SK-N-SH (cell line): Measurements from ENCODE around the gene ACOXL. TPM values are rescaled to one million over a fixed set of nuclear protein-coding genes. Genes with fewer than 3 reads are reported as not detected.

Experiments
- CTCF ChIA-PET: fragments of 300-600, 350-600 bp; formaldehyde crosslinking; extraction: SDS; loops from one replicate; lab custom pipeline; 2021; lab: Yijun Ruan, JAX
- POLR2A ChIA-PET: fragments of 350-600 bp; sonication (Branson Sonifier 250); formaldehyde crosslinking; extraction: SDS; loops from one replicate; lab custom pipeline; 2020; ENCODE audit warnings: antibody characterized with exemption, inconsistent platforms; lab: Yijun Ruan, JAX
- DNase-seq: peaks from one replicate; pipeline ENCODE4 v3.0.0; 2012
- H2AFZ ChIP-seq: fragments of 200-600 bp; sonication (generic); 2 replicates; pipeline ENCODE4 v1.8.1; 2016; ENCODE audit warnings: antibody characterized with exemption, mild to moderate bottlenecking, low read depth
- H3F3A ChIP-seq: fragments of 200-600 bp; sonication (generic); replicated peaks from 2 replicates; pipeline ENCODE3; 2016; ENCODE audit warnings: antibody characterized with exemption, mild to moderate bottlenecking; ENCODE audit not compliant: insufficient read depth
- H3K27ac ChIP-seq, 2 experiments: fragments of 200-500 bp in 1 of 2; fragments of 200-600 bp in 1 of 2; sonication (Bioruptor generic) in 1 of 2; sonication (generic), shearing (Covaris generic) in 1 of 2; 2 replicates each; pipeline versions ENCODE4 v1.5.1 to v1.6.1; 2014 to 2016; ENCODE audit warnings: low read depth in 2 of 2, inconsistent platforms in 1 of 2, low read length in 1 of 2, mild to moderate bottlenecking in 1 of 2, mixed read lengths in 1 of 2
- H3K27me3 ChIP-seq: fragments of 200-600 bp; sonication (generic), shearing (Covaris generic); 2 replicates; pipeline ENCODE4 v1.6.1; 2016; ENCODE audit warnings: mixed run types; ENCODE audit not compliant: insufficient read depth
- H3K36me3 ChIP-seq, 2 experiments: fragments of 200-500 bp in 1 of 2; fragments of 200-600 bp in 1 of 2; sonication (Bioruptor generic) in 1 of 2; sonication (generic) in 1 of 2; replicated peaks in 1 of 2; 2 replicates each; pipeline versions ENCODE3 to v1.5.1; 2014 to 2016; ENCODE audit warnings: low read length in 1 of 2, mild to moderate bottlenecking in 1 of 2; ENCODE audit not compliant: insufficient read depth in 2 of 2, control insufficient read depth in 1 of 2
- H3K4me1 ChIP-seq, 2 experiments: fragments of 200-500 bp in 1 of 2; fragments of 200-600 bp in 1 of 2; sonication (Bioruptor generic) in 1 of 2; sonication (generic), shearing (Covaris generic) in 1 of 2; 2 replicates each; pipeline versions ENCODE4 v1.5.1 to v1.6.1; 2014 to 2016; ENCODE audit warnings: low read depth in 1 of 2, low read length in 1 of 2, mixed run types in 1 of 2; ENCODE audit not compliant: insufficient read depth in 2 of 2, control insufficient read depth in 1 of 2
- H3K4me2 ChIP-seq: fragments of 200-600 bp; sonication (generic), shearing (Covaris generic); 2 replicates; pipeline ENCODE4 v1.6.1; 2017; ENCODE audit warnings: mixed run types
- H3K4me3 ChIP-seq, 2 experiments: fragments of 200-500 bp in 1 of 2; fragments of 200-600 bp in 1 of 2; sonication (Bioruptor generic) in 1 of 2; sonication (generic), shearing (Covaris generic) in 1 of 2; 2 replicates each; pipeline versions ENCODE4 v1.5.1 to v1.8.1; 2014 to 2016; ENCODE audit warnings: low read depth in 2 of 2, inconsistent platforms in 1 of 2, low read length in 1 of 2, mild to moderate bottlenecking in 1 of 2, mixed read lengths in 1 of 2, moderate library complexity in 1 of 2
- H3K79me2 ChIP-seq: fragments of 200-600 bp; sonication (generic); 2 replicates; pipeline ENCODE4 v1.8.1; 2017; ENCODE audit warnings: mild to moderate bottlenecking; ENCODE audit not compliant: insufficient read depth
- H3K9ac ChIP-seq: fragments of 200-600 bp; sonication (generic); 2 replicates; pipeline ENCODE4 v1.6.1; 2017; ENCODE audit warnings: mixed run types
- H3K9me2 ChIP-seq: fragments of 200-600 bp; sonication (generic); 2 replicates; pipeline ENCODE4 v1.6.1; 2017; ENCODE audit warnings: mixed run types
- H3K9me3 ChIP-seq: fragments of 200-600 bp; sonication (generic); 2 replicates; pipeline ENCODE4 v1.6.1; 2017; ENCODE audit warnings: mixed run types, mild to moderate bottlenecking, moderate library complexity
- H4K20me1 ChIP-seq: fragments of 200-600 bp; sonication (generic); 2 replicates; pipeline ENCODE4 v1.6.1; 2017; ENCODE audit warnings: mild to moderate bottlenecking, mixed run types; ENCODE audit not compliant: insufficient read depth
- CHD2 ChIP-seq: fragments of 150-350 bp; IDR thresholded peaks from 2 replicates; pipeline ENCODE4 v1.6.1; 2018; ENCODE audit warnings: low read length; ENCODE audit not compliant: partially characterized antibody
- FOXM1 ChIP-seq: IDR thresholded peaks from 2 replicates; pipeline ENCODE4 v1.4.0; 2012; ENCODE audit warnings: low read depth, mild to moderate bottlenecking
- GATA2 ChIP-seq: sonication (generic); formaldehyde crosslinking; IDR thresholded peaks from 2 replicates; pipeline ENCODE4 v1.5.0; 2020; ENCODE audit warnings: mild to moderate bottlenecking, missing genetic modification reagents
- IRF3 ChIP-seq: fragments of 150-350 bp; IDR thresholded peaks from 2 replicates; pipeline ENCODE4 v1.6.1; 2016; ENCODE audit warnings: mild to moderate bottlenecking, low read depth, low read length
- MAX ChIP-seq: IDR thresholded peaks from 2 replicates; pipeline ENCODE4 v1.4.0; 2012; ENCODE audit warnings: low read depth
- MEF2A ChIP-seq: IDR thresholded peaks from 2 replicates; pipeline ENCODE4 v1.4.0; 2012; ENCODE audit warnings: low read depth, borderline replicate concordance
- MXI1 ChIP-seq: IDR thresholded peaks from 2 replicates; pipeline ENCODE4 v1.6.1; 2012; ENCODE audit warnings: mild to moderate bottlenecking, low read depth, low read length, improper control_type of control experiment
- RCOR1 ChIP-seq: fragments of 150-350 bp; IDR thresholded peaks from 2 replicates; pipeline ENCODE4 v1.6.1; 2017; ENCODE audit warnings: antibody characterized with exemption, low read length
- SIN3A ChIP-seq: IDR thresholded peaks from 2 replicates; pipeline ENCODE4 v1.6.1; 2012; ENCODE audit warnings: low read depth, mild to moderate bottlenecking, low read length, moderate library complexity, borderline replicate concordance
- SMC3 ChIP-seq: IDR thresholded peaks from 2 replicates; pipeline ENCODE4 v1.6.1; 2012; ENCODE audit warnings: low read depth, low read length, improper control_type of control experiment
- TAF1 ChIP-seq: IDR thresholded peaks from 2 replicates; pipeline ENCODE4 v1.6.1; 2012; ENCODE audit warnings: low read depth, mild to moderate bottlenecking, low read length, moderate library complexity, borderline replicate concordance
- TCF12 ChIP-seq: IDR thresholded peaks from 2 replicates; pipeline ENCODE4 v1.4.0; 2012
- TEAD4 ChIP-seq: IDR thresholded peaks from 2 replicates; pipeline ENCODE4 v1.4.0; 2012; ENCODE audit warnings: mild to moderate bottlenecking, borderline replicate concordance; ENCODE audit not compliant: insufficient read depth
- YY1 ChIP-seq: IDR thresholded peaks from 2 replicates; pipeline ENCODE4 v1.4.0; 2012; ENCODE audit warnings: low read depth, mild to moderate bottlenecking
- WGBS: methylation state at CpG from one replicate; pipeline ENCODE4 v1.1.6; 2017; ENCODE audit warnings: low lambda C conversion rate; 5-methylcytosine and 5-hydroxymethylcytosine counted together
- polyA plus RNA-seq, 3 experiments: library from polyadenylated mRNA; depleted of rRNA; stranded (reverse); fragments of >200 nt; gene quantifications; 2 replicates each; pipeline ENCODE4 v1.2.3, GENCODE V29; 2012
- TF ChIP-seq, protein P1 (sequence below): IDR thresholded peaks from 2 replicates; pipeline ENCODE4; 2012
- TF ChIP-seq, protein P2 (sequence below): IDR thresholded peaks from 2 replicates; pipeline ENCODE4 v1.4.0; 2012; ENCODE audit warnings: low read depth, borderline replicate concordance

Gene ACOXL
- polyA plus RNA-seq, 1 of the 3 experiments (the other 2 are of a cell fraction): not detected

DNA sequence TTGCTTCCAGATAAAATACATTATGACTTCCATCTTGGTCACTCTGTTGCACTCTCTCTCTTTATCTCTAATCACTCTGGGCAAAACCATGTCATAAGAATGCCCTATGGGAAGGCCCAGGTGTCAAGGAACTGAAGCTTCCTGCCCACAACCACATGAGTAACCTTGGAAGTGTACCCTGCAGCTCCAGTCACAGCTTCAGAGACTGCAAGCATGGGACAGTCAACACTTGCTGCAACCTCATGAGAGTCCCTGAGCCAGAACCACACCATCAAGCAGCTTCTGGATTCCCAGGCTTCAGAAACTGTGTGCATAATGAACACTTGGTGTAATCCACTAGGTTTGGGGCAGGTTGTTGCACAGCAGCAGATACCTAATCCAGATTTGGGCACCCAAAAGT lies 267.3 kb downstream of the ACOXL start:
- H3K4me2 ChIP-seq: no peak overlapping the region
- no peaks in the 10 kb centered on the region for H3K9me2 ChIP-seq
- no peak overlapping the region for H3K4me3 ChIP-seq
- POLR2A ChIA-PET: no interaction called here
- H3K27me3 ChIP-seq: no peaks in the 10 kb centered on the region; the same call in 1 of the 2 replicates
- no peaks in the 10 kb centered on the region for H3F3A ChIP-seq
- H3K4me1 ChIP-seq: no peaks in the 10 kb centered on the region
- TF ChIP-seq CHD2 (no peak), GATA2 (CRISPR knock-in tag) (no peak), IRF3 (no peak), SIN3A (no peak)
- H3K27ac ChIP-seq: no peak overlapping the region
- CTCF ChIA-PET: interaction anchor here (0.9 kb wide), 1 partner anchor 124 kb away, joined by 3 read pairs; no protein-coding TSS in a partner anchor
- no peaks in the 10 kb centered on the region for H3K79me2 ChIP-seq
- H3K9me3 ChIP-seq: no peaks in the 10 kb centered on the region
- no peaks in the 10 kb centered on the region for H3K36me3 ChIP-seq
- no peaks in the 10 kb centered on the region for H4K20me1 ChIP-seq
- DNase-seq: no peak
- no peak overlapping the region for H3K9ac ChIP-seq
- no peak overlapping the region for H2AFZ ChIP-seq

DNA sequence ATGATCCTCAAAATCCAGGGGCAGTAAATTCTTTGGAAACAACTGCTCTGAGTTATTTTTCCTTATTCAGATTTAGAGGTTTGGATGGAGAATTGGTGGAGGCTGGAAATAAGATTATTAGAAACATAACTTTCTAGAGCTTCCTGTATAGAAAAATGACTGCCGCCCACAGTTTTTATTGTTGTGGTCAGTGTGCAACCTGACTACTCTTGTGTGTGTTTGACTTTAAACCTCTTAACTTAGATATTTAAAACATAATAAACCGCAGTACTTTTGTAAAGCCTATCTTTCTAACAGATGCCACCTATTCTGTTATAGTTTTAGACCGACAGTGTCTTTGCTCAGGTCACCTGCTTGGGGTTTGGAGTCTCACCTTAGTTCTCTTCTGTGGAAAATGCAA lies 272.9 kb downstream of the ACOXL start:
- H3K36me3 ChIP-seq: no peaks in the 10 kb centered on the region
- H3K9ac ChIP-seq: no peak overlapping the region
- no peak overlapping the region for H2AFZ ChIP-seq
- POLR2A ChIA-PET: no interaction called here
- no peaks in the 10 kb centered on the region; the same call in 1 of the 2 replicates for H3K27me3 ChIP-seq
- no peak overlapping the region for H3K4me2 ChIP-seq
- H3K4me3 ChIP-seq: no peak overlapping the region
- no peaks in the 10 kb centered on the region for H3K4me1 ChIP-seq
- no peaks in the 10 kb centered on the region for H3K9me2 ChIP-seq
- no peaks in the 10 kb centered on the region for H4K20me1 ChIP-seq
- no peak overlapping the region for H3K27ac ChIP-seq
- H3K9me3 ChIP-seq: no peaks in the 10 kb centered on the region
- no peak for TF ChIP-seq MEF2A
- TF ChIP-seq IRF3: no peak
- TF ChIP-seq YY1: no peak
- TF ChIP-seq GATA2 (CRISPR knock-in tag): no peak
- TF ChIP-seq SMC3: no peak
- TF ChIP-seq TCF12: no peak
- TF ChIP-seq, all 33 proteins: peak for 0
- DNase-seq: no peak
- 46% methylated on average over 3 of the region's 3 CpGs for WGBS
- CTCF ChIA-PET: no interaction called here
- H3F3A ChIP-seq: no peaks in the 10 kb centered on the region
- H3K79me2 ChIP-seq: no peaks in the 10 kb centered on the region

- no peak overlapping the region for H3K4me3 ChIP-seq
- no peak overlapping the region for H3K9ac ChIP-seq
- H3K4me1 ChIP-seq: no peaks in the 10 kb centered on the region
- H4K20me1 ChIP-seq: no peaks in the 10 kb centered on the region
- H3F3A ChIP-seq: no peaks in the 10 kb centered on the region
- no peaks in the 10 kb centered on the region for H3K36me3 ChIP-seq
- H2AFZ ChIP-seq: no peak overlapping the region
- H3K27me3 ChIP-seq: no peaks in the 10 kb centered on the region; the same call in 1 of the 2 replicates
- no peaks in the 10 kb centered on the region for H3K9me3 ChIP-seq
- no peak for DNase-seq
- no peak overlapping the region for H3K27ac ChIP-seq
- H3K4me2 ChIP-seq: no peak overlapping the region
- ChIA-PET CTCF (no interaction called here), POLR2A (no interaction called here)
- H3K79me2 ChIP-seq: no peaks in the 10 kb centered on the region
- no peaks in the 10 kb centered on the region for H3K9me2 ChIP-seq
- 32% methylated on average over 4 of the region's 4 CpGs for WGBS
- TF ChIP-seq RCOR1 (no peak), CHD2 (no peak), TEAD4 (no peak), SIN3A (no peak), MEF2A (no peak), FOXM1 (no peak), MAX (no peak), MXI1 (no peak), TAF1 (no peak)
- TF ChIP-seq, protein P1, sequence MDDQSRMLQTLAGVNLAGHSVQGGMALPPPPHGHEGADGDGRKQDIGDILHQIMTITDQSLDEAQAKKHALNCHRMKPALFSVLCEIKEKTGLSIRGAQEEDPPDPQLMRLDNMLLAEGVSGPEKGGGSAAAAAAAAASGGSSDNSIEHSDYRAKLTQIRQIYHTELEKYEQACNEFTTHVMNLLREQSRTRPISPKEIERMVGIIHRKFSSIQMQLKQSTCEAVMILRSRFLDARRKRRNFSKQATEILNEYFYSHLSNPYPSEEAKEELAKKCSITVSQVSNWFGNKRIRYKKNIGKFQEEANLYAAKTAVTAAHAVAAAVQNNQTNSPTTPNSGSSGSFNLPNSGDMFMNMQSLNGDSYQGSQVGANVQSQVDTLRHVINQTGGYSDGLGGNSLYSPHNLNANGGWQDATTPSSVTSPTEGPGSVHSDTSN: no peak
- TF ChIP-seq, protein P2, sequence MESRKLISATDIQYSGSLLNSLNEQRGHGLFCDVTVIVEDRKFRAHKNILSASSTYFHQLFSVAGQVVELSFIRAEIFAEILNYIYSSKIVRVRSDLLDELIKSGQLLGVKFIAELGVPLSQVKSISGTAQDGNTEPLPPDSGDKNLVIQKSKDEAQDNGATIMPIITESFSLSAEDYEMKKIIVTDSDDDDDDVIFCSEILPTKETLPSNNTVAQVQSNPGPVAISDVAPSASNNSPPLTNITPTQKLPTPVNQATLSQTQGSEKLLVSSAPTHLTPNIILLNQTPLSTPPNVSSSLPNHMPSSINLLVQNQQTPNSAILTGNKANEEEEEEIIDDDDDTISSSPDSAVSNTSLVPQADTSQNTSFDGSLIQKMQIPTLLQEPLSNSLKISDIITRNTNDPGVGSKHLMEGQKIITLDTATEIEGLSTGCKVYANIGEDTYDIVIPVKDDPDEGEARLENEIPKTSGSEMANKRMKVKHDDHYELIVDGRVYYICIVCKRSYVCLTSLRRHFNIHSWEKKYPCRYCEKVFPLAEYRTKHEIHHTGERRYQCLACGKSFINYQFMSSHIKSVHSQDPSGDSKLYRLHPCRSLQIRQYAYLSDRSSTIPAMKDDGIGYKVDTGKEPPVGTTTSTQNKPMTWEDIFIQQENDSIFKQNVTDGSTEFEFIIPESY: no peak
Measured at GRCh38 chr2:111005821-111006220, 273.4 kb downstream of the ACOXL start.
